Transverse colon (tissue), 4 donors: Measurements from ENCODE around the gene PXDC1.

ENCODE experiments used
- EP300 ChIP-seq: sonication (generic); formaldehyde crosslinking; IDR thresholded peaks from one replicate; pipeline ENCODE4 v1.6.1; 2017; ENCODE audit warnings: antibody characterized with exemption, low read depth
- POLR2A ChIP-seq: fragments of 450-650 bp; IDR thresholded peaks from one replicate; pipeline ENCODE4 v1.6.1; 2016; ENCODE audit warnings: antibody characterized with exemption, mild to moderate bottlenecking, moderate library complexity
- POLR2AphosphoS5 ChIP-seq, 3 donors: sonication (generic); formaldehyde crosslinking; IDR thresholded peaks; one replicate each; pipeline ENCODE4 v1.6.1; 2016; ENCODE audit warnings: antibody characterized with exemption in 3 of 3
- TF ChIP-seq, protein P1 (sequence below), 5 experiments: fragments of 200-600 bp in 3 of 5; fragments of 450-650 bp in 2 of 5; sonication (generic) in 3 of 5; IDR thresholded peaks; 1 replicate in 2 of 5; 2 replicates in 3 of 5; pipeline ENCODE4 v1.5.1; 2016 to 2017; ENCODE audit warnings: antibody characterized with exemption in 5 of 5, inconsistent platforms in 3 of 5, mild to moderate bottlenecking in 2 of 5, moderate library complexity in 1 of 5

DNA sequence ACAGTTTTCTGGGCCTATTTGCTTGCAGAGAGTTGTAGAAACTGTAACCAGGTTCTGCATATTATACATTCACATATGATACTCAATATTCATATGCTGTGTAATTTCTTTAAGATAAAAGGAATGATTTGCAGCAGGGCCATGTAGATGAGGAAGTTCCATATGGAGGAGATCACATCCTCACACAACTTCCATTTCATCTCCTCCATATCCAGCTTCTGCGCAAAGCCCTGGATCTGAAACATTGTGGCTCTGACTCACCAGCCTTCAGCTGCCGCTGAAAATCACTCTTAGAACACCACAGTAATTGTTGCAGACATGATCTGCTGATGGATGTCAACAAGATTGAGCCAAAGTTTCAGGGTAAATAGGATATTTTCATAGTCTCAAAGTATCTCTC is 57.7 kb downstream of the PXDC1 start:
- TF ChIP-seq, protein P1, sequence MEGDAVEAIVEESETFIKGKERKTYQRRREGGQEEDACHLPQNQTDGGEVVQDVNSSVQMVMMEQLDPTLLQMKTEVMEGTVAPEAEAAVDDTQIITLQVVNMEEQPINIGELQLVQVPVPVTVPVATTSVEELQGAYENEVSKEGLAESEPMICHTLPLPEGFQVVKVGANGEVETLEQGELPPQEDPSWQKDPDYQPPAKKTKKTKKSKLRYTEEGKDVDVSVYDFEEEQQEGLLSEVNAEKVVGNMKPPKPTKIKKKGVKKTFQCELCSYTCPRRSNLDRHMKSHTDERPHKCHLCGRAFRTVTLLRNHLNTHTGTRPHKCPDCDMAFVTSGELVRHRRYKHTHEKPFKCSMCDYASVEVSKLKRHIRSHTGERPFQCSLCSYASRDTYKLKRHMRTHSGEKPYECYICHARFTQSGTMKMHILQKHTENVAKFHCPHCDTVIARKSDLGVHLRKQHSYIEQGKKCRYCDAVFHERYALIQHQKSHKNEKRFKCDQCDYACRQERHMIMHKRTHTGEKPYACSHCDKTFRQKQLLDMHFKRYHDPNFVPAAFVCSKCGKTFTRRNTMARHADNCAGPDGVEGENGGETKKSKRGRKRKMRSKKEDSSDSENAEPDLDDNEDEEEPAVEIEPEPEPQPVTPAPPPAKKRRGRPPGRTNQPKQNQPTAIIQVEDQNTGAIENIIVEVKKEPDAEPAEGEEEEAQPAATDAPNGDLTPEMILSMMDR (IDR thresholded peaks at IDR 0.05), result no peak
- TF ChIP-seq EP300, result no peak
- no peak for TF ChIP-seq POLR2AphosphoS5 (IDR thresholded peaks at IDR 0.05)
- TF ChIP-seq POLR2A, result no peak
